Measurements from ENCODE around the gene PLEKHM2. TPM values are rescaled to one million over a fixed set of nuclear protein-coding genes. Genes with fewer than 3 reads are reported as not detected.

The PLEKHM2 gene
- total RNA-seq, 4 donors from 2014 or later = 34.6 to 57.9 (median 42.4) TPM

GRCh38 chr1:15757016-15757543 is 73.0 kb downstream of the PLEKHM2 start:
- DNase-seq = no peak
- Histone ChIP-seq H3K27ac (peak overlapping the region; percentile 86 to 90 (median 88)), H3K9me3 (no peaks in the 10 kb centered on the region), H3K4me3 (peak overlapping the region in 2 of 4 donors; percentile 15 to 85), H3K27me3 (peaks cover 0 to 37% (median 1%) of the 10 kb centered on the region in 4 donors), H3K4me1 (peaks cover 36 to 67% (median 40%) of the 10 kb centered on the region in 3 donors), H3K36me3 (no peaks in the 10 kb centered on the region)
- intact Hi-C loops (cut with DNase I) = no loop called here
- WGBS, 2 donors = 62 to 75% methylated on average over 1 to 6 of the region's 9 CpGs
- TF ChIP-seq POLR2A (IDR thresholded peaks at IDR 0.05) = no peak
- TF ChIP-seq, protein P1, sequence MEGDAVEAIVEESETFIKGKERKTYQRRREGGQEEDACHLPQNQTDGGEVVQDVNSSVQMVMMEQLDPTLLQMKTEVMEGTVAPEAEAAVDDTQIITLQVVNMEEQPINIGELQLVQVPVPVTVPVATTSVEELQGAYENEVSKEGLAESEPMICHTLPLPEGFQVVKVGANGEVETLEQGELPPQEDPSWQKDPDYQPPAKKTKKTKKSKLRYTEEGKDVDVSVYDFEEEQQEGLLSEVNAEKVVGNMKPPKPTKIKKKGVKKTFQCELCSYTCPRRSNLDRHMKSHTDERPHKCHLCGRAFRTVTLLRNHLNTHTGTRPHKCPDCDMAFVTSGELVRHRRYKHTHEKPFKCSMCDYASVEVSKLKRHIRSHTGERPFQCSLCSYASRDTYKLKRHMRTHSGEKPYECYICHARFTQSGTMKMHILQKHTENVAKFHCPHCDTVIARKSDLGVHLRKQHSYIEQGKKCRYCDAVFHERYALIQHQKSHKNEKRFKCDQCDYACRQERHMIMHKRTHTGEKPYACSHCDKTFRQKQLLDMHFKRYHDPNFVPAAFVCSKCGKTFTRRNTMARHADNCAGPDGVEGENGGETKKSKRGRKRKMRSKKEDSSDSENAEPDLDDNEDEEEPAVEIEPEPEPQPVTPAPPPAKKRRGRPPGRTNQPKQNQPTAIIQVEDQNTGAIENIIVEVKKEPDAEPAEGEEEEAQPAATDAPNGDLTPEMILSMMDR (IDR thresholded peaks at IDR 0.05) = no peak

- intact Hi-C loops (cut with DNase I) = no loop called here
- peaks cover 0 to 37% (median 1%) of the 10 kb centered on the region in 4 donors for H3K27me3 ChIP-seq
- peak overlapping the region; percentile 86 to 90 (median 88) for H3K27ac ChIP-seq
- H3K9me3 ChIP-seq = no peaks in the 10 kb centered on the region
- no peaks in the 10 kb centered on the region for H3K36me3 ChIP-seq
- peaks cover 36 to 68% (median 40%) of the 10 kb centered on the region in 3 donors for H3K4me1 ChIP-seq
- TF ChIP-seq, protein P1 (IDR thresholded peaks at IDR 0.05) = no peak
- no peak for TF ChIP-seq POLR2A (IDR thresholded peaks at IDR 0.05)
- no peak for DNase-seq
- H3K4me3 ChIP-seq = peak overlapping the region; percentile 65 to 85 (median 82)
- WGBS, 2 donors = 67% methylated on average over 4 of the region's 24 CpGs; no CpG with 5 or more reads in 1 of the 2 donors
These were observed 73.6 kb downstream of the PLEKHM2 start for GRCh38 chr1:15757575-15758342.

DNA sequence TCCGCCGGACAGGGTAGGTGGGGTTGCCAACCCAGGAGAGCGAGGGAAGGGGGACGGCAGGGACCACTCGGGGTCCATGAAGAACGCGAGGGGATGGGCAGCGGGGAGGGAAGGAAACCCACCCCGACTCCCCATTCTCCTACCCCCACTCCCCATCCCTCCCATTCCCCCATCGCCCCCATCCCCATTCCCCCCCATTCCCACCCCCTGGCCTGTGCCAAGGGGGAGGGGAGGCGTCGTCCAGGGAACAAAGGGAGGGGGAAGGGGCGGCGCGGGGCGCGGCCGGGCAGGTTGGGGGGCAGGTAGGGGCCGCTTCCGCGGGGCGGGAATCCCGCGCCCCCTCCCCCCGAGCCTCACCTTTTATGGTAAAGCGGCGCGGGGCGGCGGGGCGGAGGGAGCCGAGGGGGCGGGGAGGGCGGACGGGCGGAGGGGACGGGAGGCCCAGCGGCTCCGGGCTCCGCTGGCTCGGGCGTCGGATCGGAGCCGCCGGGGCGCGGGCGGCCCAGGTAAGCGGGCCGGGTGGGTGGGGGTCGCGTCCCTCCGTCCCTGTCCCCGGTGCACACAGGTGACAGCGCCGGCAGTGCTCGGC is 74.3 kb downstream of the PLEKHM2 start, which contains the start of gene FBLIM1:
TSS of gene FBLIM1 (plus strand) at position 453 of the 589 bp plus-strand sequence. CDS start 6,189 bp downstream, outside the sequence.
- WGBS, 2 donors = 9% methylated on average over 7 of the region's 58 CpGs; no CpG with 5 or more reads in 1 of the 2 donors

GRCh38 chr1:15758953-15759661 is 75.0 kb downstream of the PLEKHM2 start:
- TF ChIP-seq POLR2A (IDR thresholded peaks at IDR 0.05) = no peak
- Histone ChIP-seq H3K27ac (peak overlapping the region; percentile 86 to 90 (median 88)), H3K27me3 (peaks cover 0 to 37% (median 1%) of the 10 kb centered on the region in 4 donors), H3K4me3 (peak overlapping the region; percentile 65 to 85 (median 82)), H3K9me3 (no peaks in the 10 kb centered on the region), H3K36me3 (no peaks in the 10 kb centered on the region), H3K4me1 (peaks cover 36 to 74% (median 43%) of the 10 kb centered on the region in 3 donors)
- no peak for DNase-seq
- intact Hi-C loops (cut with DNase I) = no loop called here
- 2% methylated on average over 7 of the region's 58 CpGs; no CpG with 5 or more reads in 1 of the 2 donors for WGBS, 2 donors

More for the DNA sequence above, 74.3 kb downstream of the PLEKHM2 start, which contains the start of gene FBLIM1:
- DNase-seq = no peak
- H3K9me3 ChIP-seq = no peaks in the 10 kb centered on the region
- peaks cover 36 to 68% (median 40%) of the 10 kb centered on the region in 3 donors for H3K4me1 ChIP-seq
- intact Hi-C loops (cut with DNase I) = no loop called here
- no peak for TF ChIP-seq POLR2A (IDR thresholded peaks at IDR 0.05)
- TF ChIP-seq, protein P1 (IDR thresholded peaks at IDR 0.05) = no peak
- H3K4me3 ChIP-seq = peak within 1 kb of the TSS; percentile 65 to 85 (median 82)
- peak within 1 kb of the TSS; percentile 86 to 90 (median 88) for H3K27ac ChIP-seq
- peaks cover 0 to 37% (median 1%) of the 10 kb centered on the region in 4 donors for H3K27me3 ChIP-seq
- no peaks in the 10 kb centered on the region for H3K36me3 ChIP-seq
